ENCODE results near the gene INCENP.

The INCENP gene

GRCh38 chr11:62139526-62140303, 15.9 kb downstream of the INCENP start:
- H3K36me3 ChIP-seq (ENCODE audit: low read length), result no peaks in the 10 kb centered on the region
- H3K9me3 ChIP-seq (ENCODE audit: insufficient read depth, low read length), result no peaks in the 10 kb centered on the region
- H4K20me1 ChIP-seq (ENCODE audit: low read depth, low read length), result no peaks in the 10 kb centered on the region; the same call in 1 of the 2 replicates

GRCh38 chr11:62140304-62141110, 16.7 kb downstream of the INCENP start:
- no peak overlapping the region for H3K4me2 ChIP-seq (ENCODE audit: low read depth, low read length, poor library complexity, severe bottlenecking)
- no peaks in the 10 kb centered on the region for H3K9me3 ChIP-seq (ENCODE audit: insufficient read depth, low read length)
- no peak for TF ChIP-seq EZH2phosphoT487 (conservative IDR thresholded peaks at IDR 0.05; ENCODE audit: low read length)
- TF ChIP-seq CTCF (IDR thresholded peaks at IDR 0.05; ENCODE audit: insufficient read depth, low read length, poor library complexity, severe bottlenecking), result no peak
- no peak overlapping the region for H3K27ac ChIP-seq (ENCODE audit: low read depth, low read length)
- no peaks in the 10 kb centered on the region; the same call in 1 of the 2 replicates for H4K20me1 ChIP-seq (ENCODE audit: low read depth, low read length)
- H3K4me3 ChIP-seq (ENCODE audit: insufficient read depth, low read length, poor library complexity, severe bottlenecking), result no peak overlapping the region
- H2AFZ ChIP-seq (ENCODE audit: low read depth, low read length, severe bottlenecking), result no peak overlapping the region
- no peak overlapping the region for H3K9ac ChIP-seq (ENCODE audit: low read length)
- no peaks in the 10 kb centered on the region for H3K27me3 ChIP-seq (ENCODE audit: low read length)
- no peaks in the 10 kb centered on the region for H3K9me2 ChIP-seq (replicated peaks; ENCODE audit: insufficient read depth, low read length)
- no peaks in the 10 kb centered on the region for H3F3A ChIP-seq (ENCODE audit: insufficient read depth)
- H3K36me3 ChIP-seq (ENCODE audit: low read length), result no peaks in the 10 kb centered on the region
- peaks cover 28% of the 10 kb centered on the region for H3K79me2 ChIP-seq (ENCODE audit: insufficient read depth, low read length)

More at GRCh38 chr11:62139526-62140303, 15.9 kb downstream of the INCENP start:
- Histone ChIP-seq H3K27me3 (ENCODE audit: low read length) (no peaks in the 10 kb centered on the region), H3K9me2 (replicated peaks; ENCODE audit: insufficient read depth, low read length) (no peaks in the 10 kb centered on the region), H3F3A (ENCODE audit: insufficient read depth) (no peaks in the 10 kb centered on the region), H3K9ac (ENCODE audit: low read length) (no peak overlapping the region), H3K27ac (ENCODE audit: low read depth, low read length) (no peak overlapping the region), H3K4me2 (ENCODE audit: low read depth, low read length, poor library complexity, severe bottlenecking) (no peak overlapping the region), H3K79me2 (ENCODE audit: insufficient read depth, low read length) (peaks cover 36% of the 10 kb centered on the region), H3K4me3 (ENCODE audit: insufficient read depth, low read length, poor library complexity, severe bottlenecking) (no peak overlapping the region), H2AFZ (ENCODE audit: low read depth, low read length, severe bottlenecking) (no peak overlapping the region)
- TF ChIP-seq EZH2phosphoT487 (conservative IDR thresholded peaks at IDR 0.05; ENCODE audit: low read length), result no peak
- TF ChIP-seq CTCF (IDR thresholded peaks at IDR 0.05; ENCODE audit: insufficient read depth, low read length, poor library complexity, severe bottlenecking), result no peak

- peaks cover 20% of the 10 kb centered on the region for H3K79me2 ChIP-seq (ENCODE audit: insufficient read depth, low read length)
- no peaks in the 10 kb centered on the region for H3K9me2 ChIP-seq (replicated peaks; ENCODE audit: insufficient read depth, low read length)
- no peak overlapping the region for H3K4me2 ChIP-seq (ENCODE audit: low read depth, low read length, poor library complexity, severe bottlenecking)
- H3K27me3 ChIP-seq (ENCODE audit: low read length), result no peaks in the 10 kb centered on the region
- no peak overlapping the region for H3K27ac ChIP-seq (ENCODE audit: low read depth, low read length)
- no peak overlapping the region for H3K9ac ChIP-seq (ENCODE audit: low read length)
- no peaks in the 10 kb centered on the region for H3K36me3 ChIP-seq (ENCODE audit: low read length)
- H4K20me1 ChIP-seq (ENCODE audit: low read depth, low read length), result no peaks in the 10 kb centered on the region; the same call in 1 of the 2 replicates
- no peaks in the 10 kb centered on the region for H3F3A ChIP-seq (ENCODE audit: insufficient read depth)
- no peak overlapping the region for H2AFZ ChIP-seq (ENCODE audit: low read depth, low read length, severe bottlenecking)
- no peak for TF ChIP-seq EZH2phosphoT487 (conservative IDR thresholded peaks at IDR 0.05; ENCODE audit: low read length)
- TF ChIP-seq CTCF (IDR thresholded peaks at IDR 0.05; ENCODE audit: insufficient read depth, low read length, poor library complexity, severe bottlenecking), result no peak
- no peaks in the 10 kb centered on the region for H3K9me3 ChIP-seq (ENCODE audit: insufficient read depth, low read length)
- H3K4me3 ChIP-seq (ENCODE audit: insufficient read depth, low read length, poor library complexity, severe bottlenecking), result no peak overlapping the region
Observed at GRCh38 chr11:62141111-62142042, 17.6 kb downstream of the INCENP start.
